GM19043 (cell line): ENCODE measurements around the gene C1QTNF3.

Experiments used
- ATAC-seq: cut with Tn5 transposase; IDR thresholded peaks from one replicate; pipeline ENCODE4 v1.9.1; 2021; ENCODE audit warnings: low read depth; ENCODE audit not compliant: unreplicated experiment

C1QTNF3 gene

GRCh38 chr5:34002629-34003328 lies 40.2 kb downstream of the C1QTNF3 start:
- ATAC-seq: no peak

GRCh38 chr5:34001241-34001841 lies 41.7 kb downstream of the C1QTNF3 start:
- no peak for ATAC-seq

GRCh38 chr5:33999978-34000377 lies 43.0 kb downstream of the C1QTNF3 start:
- ATAC-seq: no peak

GRCh38 chr5:33997331-33997983 lies 45.6 kb downstream of the C1QTNF3 start:
- peak; percentile 75 for ATAC-seq

- no peak for ATAC-seq
Observed at GRCh38 chr5:33995865-33996264, 47.1 kb downstream of the C1QTNF3 start.

GRCh38 chr5:33994845-33995244 lies 48.2 kb downstream of the C1QTNF3 start:
- ATAC-seq: no peak

- no peak for ATAC-seq
Observed at GRCh38 chr5:33992864-33993263, 50.1 kb downstream of the C1QTNF3 start.

- no peak for ATAC-seq
Observed at GRCh38 chr5:33985447-33985846, 57.6 kb downstream of the C1QTNF3 start.

GRCh38 chr5:33984671-33985124 lies 58.3 kb downstream of the C1QTNF3 start, which contains the start of gene SLC45A2:
Gene SLC45A2, minus strand, starts transcription at chr5:33984693. Its CDS starts 110 bp downstream, at chr5:33984583.
- no peak for ATAC-seq

GRCh38 chr5:33984178-33984577 lies 58.8 kb downstream of the C1QTNF3 start:
- ATAC-seq: no peak

GRCh38 chr5:33981408-33982162 lies 61.4 kb downstream of the C1QTNF3 start:
- ATAC-seq: no peak

GRCh38 chr5:33980030-33980429 lies 63.0 kb downstream of the C1QTNF3 start:
- ATAC-seq: no peak

GRCh38 chr5:33978306-33978705 lies 64.7 kb downstream of the C1QTNF3 start:
- ATAC-seq: no peak

- ATAC-seq: no peak
Observed at GRCh38 chr5:33976307-33976706, 66.7 kb downstream of the C1QTNF3 start.

- ATAC-seq: no peak
Observed at GRCh38 chr5:33975852-33976251, 67.2 kb downstream of the C1QTNF3 start.

- ATAC-seq: peak; percentile 47
Observed at GRCh38 chr5:33973271-33973670, 69.7 kb downstream of the C1QTNF3 start.

GRCh38 chr5:33969572-33970452 lies 73.2 kb downstream of the C1QTNF3 start:
- peak; percentile 75 for ATAC-seq

- ATAC-seq: no peak
Observed at GRCh38 chr5:33968211-33969005, 74.6 kb downstream of the C1QTNF3 start.
